Measurements from ENCODE around the gene GYS2. TPM values are rescaled to one million over a fixed set of nuclear protein-coding genes. Genes with fewer than 3 reads are reported as not detected.
A peak's percentile ranks its signal among the peaks of the same experiment; 100 is the strongest.

Gene GYS2
- total RNA-seq, 4 donors from 2014 or later, result 0.22 to 0.39 TPM; not detected in 2

- Histone ChIP-seq H3K27me3 (no peaks in the 10 kb centered on the region), H3K36me3 (no peaks in the 10 kb centered on the region), H3K4me1 (no peaks in the 10 kb centered on the region), H3K27ac (no peak overlapping the region), H3K4me3 (no peak overlapping the region), H3K9me3 (no peaks in the 10 kb centered on the region)
- TF ChIP-seq CTCF (IDR thresholded peaks at IDR 0.05) (no peak), POLR2A (IDR thresholded peaks at IDR 0.05) (no peak), EP300 (IDR thresholded peaks at IDR 0.05) (no peak)
- DNase-seq (ENCODE audit: low spot score in 2 of 2), result no peak
These were observed 64.8 kb downstream of the GYS2 start for GRCh38 chr12:21539797-21540196.

- no peak for DNase-seq (ENCODE audit: low spot score in 2 of 2)
- TF ChIP-seq CTCF (IDR thresholded peaks at IDR 0.05) (no peak), EP300 (IDR thresholded peaks at IDR 0.05) (no peak), POLR2A (IDR thresholded peaks at IDR 0.05) (no peak)
- H3K4me1 ChIP-seq, result no peaks in the 10 kb centered on the region
- H3K27me3 ChIP-seq, result no peaks in the 10 kb centered on the region
- no peaks in the 10 kb centered on the region for H3K9me3 ChIP-seq
- 88 to 93% methylated on average over 5 of the region's 5 CpGs for WGBS, 2 donors
- H3K27ac ChIP-seq, result no peak overlapping the region
- H3K4me3 ChIP-seq, result no peak overlapping the region
- H3K36me3 ChIP-seq, result no peaks in the 10 kb centered on the region
These were observed 66.5 kb downstream of the GYS2 start for GRCh38 chr12:21538061-21538653.

GRCh38 chr12:21529456-21529855 is 75.2 kb downstream of the GYS2 start:
- Histone ChIP-seq H3K36me3 (no peaks in the 10 kb centered on the region), H3K4me1 (peaks cover 0 to 19% (median 2%) of the 10 kb centered on the region in 4 donors), H3K9me3 (no peaks in the 10 kb centered on the region), H3K4me3 (no peak overlapping the region), H3K27me3 (peaks cover 0 to 16% of the 10 kb centered on the region in 2 donors), H3K27ac (no peak overlapping the region)
- no peak for DNase-seq (ENCODE audit: low spot score in 2 of 2)
- no peak for TF ChIP-seq EP300 (IDR thresholded peaks at IDR 0.05)
- no peak for TF ChIP-seq POLR2A (IDR thresholded peaks at IDR 0.05)
- TF ChIP-seq CTCF (IDR thresholded peaks at IDR 0.05), result no peak
- 91 to 93% methylated on average over 2 of the region's 2 CpGs for WGBS, 2 donors

GRCh38 chr12:21528953-21529352 is 75.7 kb downstream of the GYS2 start:
- no peak for DNase-seq (ENCODE audit: low spot score in 2 of 2)
- H3K27ac ChIP-seq, result no peak overlapping the region
- H3K9me3 ChIP-seq, result no peaks in the 10 kb centered on the region
- WGBS, 2 donors, result 77 to 80% methylated on average over 5 of the region's 5 CpGs
- peaks cover 0 to 19% (median 2%) of the 10 kb centered on the region in 4 donors for H3K4me1 ChIP-seq
- TF ChIP-seq POLR2A (IDR thresholded peaks at IDR 0.05), result no peak
- no peak for TF ChIP-seq EP300 (IDR thresholded peaks at IDR 0.05)
- no peak for TF ChIP-seq CTCF (IDR thresholded peaks at IDR 0.05)
- H3K27me3 ChIP-seq, result peaks cover 0 to 16% of the 10 kb centered on the region in 2 donors
- H3K36me3 ChIP-seq, result no peaks in the 10 kb centered on the region
- H3K4me3 ChIP-seq, result no peak overlapping the region

- no peak for DNase-seq (ENCODE audit: low spot score in 2 of 2)
- Histone ChIP-seq H3K4me3 (peak overlapping the region; percentile 22 to 62 (median 50)), H3K27me3 (peaks cover 0 to 16% of the 10 kb centered on the region in 2 donors), H3K4me1 (peaks cover 0 to 19% (median 2%) of the 10 kb centered on the region in 4 donors), H3K9me3 (no peaks in the 10 kb centered on the region), H3K36me3 (no peaks in the 10 kb centered on the region), H3K27ac (no peak overlapping the region)
- 1 to 2% methylated on average over 14 to 46 of the region's 57 CpGs for whole genome bisulfite sequencing, 2 donors
- no peak for TF ChIP-seq POLR2A (IDR thresholded peaks at IDR 0.05)
- no peak for TF ChIP-seq EP300 (IDR thresholded peaks at IDR 0.05)
These were observed 77.0 kb downstream of the GYS2 start for GRCh38 chr12:21527451-21528180.

Measured in tibial nerve (tissue), 4 donors.